Measurements from ENCODE around the gene GIGYF1.

- TF ChIP-seq POLR2A (IDR thresholded peaks at IDR 0.05) (no peak), EP300 (IDR thresholded peaks at IDR 0.05) (no peak)
- TF ChIP-seq, protein P1, sequence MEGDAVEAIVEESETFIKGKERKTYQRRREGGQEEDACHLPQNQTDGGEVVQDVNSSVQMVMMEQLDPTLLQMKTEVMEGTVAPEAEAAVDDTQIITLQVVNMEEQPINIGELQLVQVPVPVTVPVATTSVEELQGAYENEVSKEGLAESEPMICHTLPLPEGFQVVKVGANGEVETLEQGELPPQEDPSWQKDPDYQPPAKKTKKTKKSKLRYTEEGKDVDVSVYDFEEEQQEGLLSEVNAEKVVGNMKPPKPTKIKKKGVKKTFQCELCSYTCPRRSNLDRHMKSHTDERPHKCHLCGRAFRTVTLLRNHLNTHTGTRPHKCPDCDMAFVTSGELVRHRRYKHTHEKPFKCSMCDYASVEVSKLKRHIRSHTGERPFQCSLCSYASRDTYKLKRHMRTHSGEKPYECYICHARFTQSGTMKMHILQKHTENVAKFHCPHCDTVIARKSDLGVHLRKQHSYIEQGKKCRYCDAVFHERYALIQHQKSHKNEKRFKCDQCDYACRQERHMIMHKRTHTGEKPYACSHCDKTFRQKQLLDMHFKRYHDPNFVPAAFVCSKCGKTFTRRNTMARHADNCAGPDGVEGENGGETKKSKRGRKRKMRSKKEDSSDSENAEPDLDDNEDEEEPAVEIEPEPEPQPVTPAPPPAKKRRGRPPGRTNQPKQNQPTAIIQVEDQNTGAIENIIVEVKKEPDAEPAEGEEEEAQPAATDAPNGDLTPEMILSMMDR (IDR thresholded peaks at IDR 0.05), result no peak
Observed at GRCh38 chr7:100710452-100710851, 16.4 kb upstream of the GIGYF1 start.
